Transverse colon (tissue), 4 donors: ENCODE results near the gene ZDHHC16. TPM values are rescaled to one million over a fixed set of nuclear protein-coding genes. Genes with fewer than 3 reads are reported as not detected.

Source experiments
- DNase-seq: peaks from one replicate; pipeline ENCODE4 v3.0.0-alpha.2; 2019
- H3K27ac ChIP-seq, 4 donors: fragments of 200-600 bp; sonication (generic); 2 replicates each; pipeline ENCODE4 v1.5.1; 2016 to 2018; ENCODE audit warnings: inconsistent platforms in 4 of 4
- H3K27me3 ChIP-seq: fragments of 200-600 bp; sonication (generic); 2 replicates; pipeline ENCODE4 v1.5.1; 2017; ENCODE audit warnings: inconsistent platforms
- H3K36me3 ChIP-seq, 4 donors: fragments of 200-600 bp; sonication (generic); 2 replicates each; pipeline ENCODE4 v1.5.1; 2017 to 2019; ENCODE audit warnings: inconsistent platforms in 4 of 4
- H3K4me1 ChIP-seq, 4 donors: fragments of 200-600 bp; sonication (generic); 2 replicates each; pipeline ENCODE4 v1.5.1; 2017 to 2020; ENCODE audit warnings: inconsistent platforms in 4 of 4
- H3K4me3 ChIP-seq, 4 donors: fragments of 200-600 bp; sonication (generic); 1 replicate in 1 of 4; 2 replicates in 3 of 4; pipeline versions ENCODE4 v1.5.1 to v1.6.1; 2017 to 2019; ENCODE audit warnings: inconsistent platforms in 4 of 4
- H3K9me3 ChIP-seq, 2 donors: fragments of 200-600 bp; sonication (generic); 2 replicates each; pipeline ENCODE4 v1.5.1; 2017 to 2019; ENCODE audit warnings: inconsistent platforms in 2 of 2
- CTCF ChIP-seq, 5 experiments: fragments of 200-600 bp in 3 of 5; fragments of 450-650 bp in 2 of 5; sonication (generic) in 3 of 5; IDR thresholded peaks; 1 replicate in 2 of 5; 2 replicates in 3 of 5; pipeline ENCODE4 v1.5.1; 2016 to 2017; ENCODE audit warnings: antibody characterized with exemption in 5 of 5, inconsistent platforms in 3 of 5, mild to moderate bottlenecking in 2 of 5, moderate library complexity in 1 of 5
- EP300 ChIP-seq: sonication (generic); formaldehyde crosslinking; IDR thresholded peaks from one replicate; pipeline ENCODE4 v1.6.1; 2017; ENCODE audit warnings: antibody characterized with exemption, low read depth
- POLR2A ChIP-seq: fragments of 450-650 bp; IDR thresholded peaks from one replicate; pipeline ENCODE4 v1.6.1; 2016; ENCODE audit warnings: antibody characterized with exemption, mild to moderate bottlenecking, moderate library complexity
- POLR2AphosphoS5 ChIP-seq, 3 donors: sonication (generic); formaldehyde crosslinking; IDR thresholded peaks; one replicate each; pipeline ENCODE4 v1.6.1; 2016; ENCODE audit warnings: antibody characterized with exemption in 3 of 3
- WGBS, 2 donors: methylation state at CpG; one replicate each; pipeline ENCODE4 v1.1.5; 2018; ENCODE audit warnings: low coverage in 1 of 2; 5-methylcytosine and 5-hydroxymethylcytosine counted together
- in situ Hi-C, 4 donors: fragments of 200-750 bp; cut with MboI; loops; one replicate each; pipeline versions ENCODE4 v1.15.0 to v1.15.1; 2017; ENCODE audit warnings: low sequenced_read_pairs in 3 of 4, low pct_ligation_motif_present in 1 of 4, low pct_unique_long_range_greater_than_20kb in 1 of 4
- intact Hi-C: fragments of 100-400 bp; cut with DNase I; formaldehyde crosslinking; loops from one replicate; pipeline ENCODE4 v1.15.1; 2023; ENCODE audit warnings: low total_unique reads
- small RNA-seq, 4 donors: library from RNA; depleted of rRNA; stranded (forward); fragments of <200 nt; gene quantifications; one replicate each; pipeline ENCODE3, GENCODE V24; 2016
- total RNA-seq, 4 donors: library from RNA; depleted of rRNA; stranded (reverse); fragments of >200 nt; gene quantifications; one replicate each; pipeline ENCODE4 v1.1.0, GENCODE V29; 2016

ZDHHC16 gene
- total RNA-seq, 4 donors from 2014 or later, result 10.8 to 36.2 (median 32.7) TPM

GRCh38 chr10:97506199-97506991, 60.4 kb downstream of the ZDHHC16 start:
- in situ Hi-C loops, result no loop called here
- Histone ChIP-seq H3K4me1 (no peaks in the 10 kb centered on the region), H3K4me3 (no peak overlapping the region), H3K27ac (no peak overlapping the region), H3K27me3 (no peaks in the 10 kb centered on the region), H3K36me3 (no peaks in the 10 kb centered on the region), H3K9me3 (no peaks in the 10 kb centered on the region)
- TF ChIP-seq POLR2A (no peak), POLR2AphosphoS5 (IDR thresholded peaks at IDR 0.05) (no peak), CTCF (IDR thresholded peaks at IDR 0.05) (no peak), EP300 (no peak)
- no peak for DNase-seq
- 57 to 80% methylated on average over 1 to 3 of the region's 3 CpGs for WGBS, 2 donors
- intact Hi-C loops, result no loop called here

Small RNA genes lying within 50 kb of the gene (small RNA-seq; reads per million reads assigned to genes)
- 0 reads per million in 4 donors for gene RF00019

Other genes starting within 250 kb of the ZDHHC16 start
- 1 to 10 TPM; 4.5 to 8.4 (median 7.4) TPM for gene ARHGAP19, start 153.5 kb upstream of the ZDHHC16 start, total RNA-seq
- gene FRAT1, start 126.9 kb upstream of the ZDHHC16 start, total RNA-seq, result 10 to 100 TPM in 2 of 4 donors, 1 to 10 TPM in 2; 5.8 to 15.7 (median 10.3) TPM
- 10 to 100 TPM; 46.4 to 72.2 (median 54.6) TPM for gene FRAT2, start 111.4 kb upstream of the ZDHHC16 start, total RNA-seq
- 10 to 100 TPM in 3 of 4 donors, 1 to 10 TPM in 1; 5.7 to 14.0 (median 11.5) TPM for gene RRP12, start 44.8 kb upstream of the ZDHHC16 start, total RNA-seq
- gene PGAM1, start 20.0 kb upstream of the ZDHHC16 start, total RNA-seq, result 100 to 1,000 TPM in 3 of 4 donors, 10 to 100 TPM in 1; 94.5 to 216 (median 124) TPM
- 100 to 1,000 TPM in 1 of 4 donors, 10 to 100 TPM in 2, 1 to 10 TPM in 1; 2.6 to 315 (median 26.1) TPM for gene EXOSC1, start 169 bp upstream of the ZDHHC16 start, total RNA-seq
- 100 to 1,000 TPM in 3 of 4 donors, 10 to 100 TPM in 1; 62.8 to 116 (median 106) TPM for gene MMS19, start 52.2 kb downstream of the ZDHHC16 start, total RNA-seq
- gene UBTD1, start 52.7 kb downstream of the ZDHHC16 start, total RNA-seq, result 1 to 10 TPM in 3 of 4 donors, under 1 TPM in 1; 0.40 to 4.1 (median 3.2) TPM
- gene ANKRD2, start 126.6 kb downstream of the ZDHHC16 start, total RNA-seq, result not detected
- gene HOGA1, start 138.2 kb downstream of the ZDHHC16 start, total RNA-seq, result not detected
- gene C10orf62, start 143.5 kb downstream of the ZDHHC16 start, total RNA-seq, result not detected
- gene MORN4, start 187.3 kb downstream of the ZDHHC16 start, total RNA-seq, result 1 to 10 TPM in 1 of 4 donors, under 1 TPM in 2, not detected in 1; 0.95 to 1.8 (median 0.96) TPM
- gene PI4K2A, start 194.5 kb downstream of the ZDHHC16 start, total RNA-seq, result 10 to 100 TPM in 2 of 4 donors, 1 to 10 TPM in 2; 7.6 to 19.1 (median 11.3) TPM
- gene AVPI1, start 241.1 kb downstream of the ZDHHC16 start, total RNA-seq, result 10 to 100 TPM; 24.3 to 79.3 (median 47.9) TPM